CD4-positive, alpha-beta T cell (primary cell): ENCODE results near the gene SMIM1. TPM values are rescaled to one million over a fixed set of nuclear protein-coding genes. Genes with fewer than 3 reads are reported as not detected.

ENCODE experiments used
- ATAC-seq: fragments of 200-7000 bp; cut with Tn5 transposase; one replicate; pipeline ENCODE4 v1.10.0; 2022; ENCODE audit warnings: mild to moderate bottlenecking; ENCODE audit not compliant: poor library complexity
- CTCF ChIA-PET: fragments of 350-600 bp; sonication (Branson Sonifier 250); formaldehyde crosslinking; loops from one replicate; lab custom pipeline; 2021; ENCODE audit warnings: antibody characterized with exemption, inconsistent platforms; lab: Charles Lee
- POLR2A ChIA-PET: fragments of 350-600 bp; sonication (Branson Sonifier 250); formaldehyde crosslinking; loops from one replicate; lab custom pipeline; 2021; ENCODE audit warnings: antibody characterized with exemption, inconsistent platforms; lab: Charles Lee
- DNase-seq, 14 experiments: peaks; one replicate each; pipeline ENCODE4 v3.0.0-alpha.2; 2013 to 2020; ENCODE audit warnings: mixed read lengths in 2 of 14
- H3K27ac ChIP-seq, 2 donors: one replicate each; pipeline versions ENCODE4 v1.5.1 to v1.7.0; 2013; ENCODE audit warnings: low read length in 2 of 2, low read depth in 1 of 2, mild to moderate bottlenecking in 1 of 2
- H3K27me3 ChIP-seq, 2 experiments: 1 replicate in 1 of 2; 2 replicates in 1 of 2; pipeline versions ENCODE4 v1.6.1 to v1.7.0; 2013; ENCODE audit warnings: low read length in 2 of 2, control low read depth in 1 of 2, mild to moderate bottlenecking in 1 of 2, moderate library complexity in 1 of 2; ENCODE audit not compliant: insufficient read depth in 2 of 2, control insufficient read depth in 1 of 2
- H3K36me3 ChIP-seq: one replicate; pipeline ENCODE4 v1.6.1; 2013; ENCODE audit warnings: low read length, control low read depth; ENCODE audit not compliant: insufficient read depth
- H3K4me1 ChIP-seq: one replicate; pipeline ENCODE4 v1.6.1; 2013; ENCODE audit warnings: low read length, control low read depth; ENCODE audit not compliant: insufficient read depth
- H3K4me3 ChIP-seq: one replicate; pipeline ENCODE4 v1.5.1; 2013; ENCODE audit warnings: mild to moderate bottlenecking, low read length, moderate library complexity
- H3K9me3 ChIP-seq, 2 experiments: 1 replicate in 1 of 2; 2 replicates in 1 of 2; pipeline versions ENCODE4 v1.6.1 to v1.7.0; 2013; ENCODE audit warnings: low read length in 2 of 2, mild to moderate bottlenecking in 2 of 2, control low read depth in 1 of 2, moderate library complexity in 1 of 2; ENCODE audit not compliant: control insufficient read depth in 1 of 2, insufficient read depth in 1 of 2
- H3K27ac Mint-ChIP-seq: one replicate; pipeline ENCODE4 v1.8.0; 2020; ENCODE audit warnings: mixed read lengths
- H3K27me3 Mint-ChIP-seq: one replicate; pipeline ENCODE4 v1.8.0; 2021; ENCODE audit warnings: mixed read lengths
- H3K36me3 Mint-ChIP-seq: one replicate; pipeline ENCODE4 v1.8.0; 2021; ENCODE audit warnings: low read depth, mixed read lengths
- H3K4me1 Mint-ChIP-seq: one replicate; pipeline ENCODE4 v1.8.0; 2021; ENCODE audit warnings: low read depth, mixed read lengths
- H3K4me3 Mint-ChIP-seq: one replicate; pipeline ENCODE4 v1.8.0; 2020; ENCODE audit warnings: mild to moderate bottlenecking, mixed read lengths
- H3K9me3 Mint-ChIP-seq: one replicate; pipeline ENCODE4 v1.8.0; 2020; ENCODE audit warnings: mixed read lengths
- intact Hi-C, 2 experiments: fragments of 100-400 bp; cut with DNase I in 1 of 2; cut with micrococcal nuclease in 1 of 2; formaldehyde crosslinking; loops; one replicate each; pipeline versions ENCODE4 v1.15.1 to v1.9.0; 2023 to 2025; cut with DNase I, micrococcal nuclease
- total RNA-seq, 174 experiments: library from RNA in 2 of 174; stranded (reverse) in 2 of 174; gene quantifications; one replicate each; pipeline ENCODE4 v1.2.3 and lab custom pipeline; 2021 to 2026
- TF ChIP-seq, protein P1 (sequence below): fragments of 200-600 bp; IDR thresholded peaks from one replicate; pipeline ENCODE4 v1.8.0; 2022; ENCODE audit warnings: antibody characterized with exemption, mild to moderate bottlenecking

Gene SMIM1
- total RNA-seq, 2 experiments from 2014 or later: 1.8 to 2.6 TPM

DNA sequence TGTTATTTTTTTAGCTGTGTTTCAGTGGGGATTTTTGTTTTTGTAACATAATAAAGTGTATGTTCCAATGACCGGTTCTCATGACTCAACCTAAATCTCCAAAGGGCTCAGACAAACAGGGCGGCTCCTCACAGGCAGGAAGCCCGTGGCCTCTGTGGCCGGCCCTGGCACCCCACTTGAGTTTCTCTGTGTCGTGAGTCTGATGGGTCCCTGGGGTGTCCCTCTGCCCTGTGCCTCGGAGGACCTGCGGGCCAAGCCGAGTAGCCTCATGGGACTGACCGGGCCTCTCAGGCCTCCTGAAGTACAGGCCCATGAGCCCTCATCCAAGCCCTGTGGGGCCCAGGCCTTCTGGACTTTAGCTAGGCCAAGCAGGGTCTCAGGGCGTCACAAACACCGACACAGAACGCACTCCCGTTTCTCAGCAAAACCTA, 36.4 kb upstream of the SMIM1 start:
- H3K4me1 Mint-ChIP-seq: no peaks in the 10 kb centered on the region
- H3K9me3 ChIP-seq: peaks cover 0 to 4% of the 10 kb centered on the region in 2 experiments
- H3K27me3 Mint-ChIP-seq: no peaks in the 10 kb centered on the region
- H3K27me3 ChIP-seq: no peaks in the 10 kb centered on the region
- H3K36me3 Mint-ChIP-seq: peaks cover 16% of the 10 kb centered on the region
- ATAC-seq: no peak
- TF ChIP-seq, protein P1, sequence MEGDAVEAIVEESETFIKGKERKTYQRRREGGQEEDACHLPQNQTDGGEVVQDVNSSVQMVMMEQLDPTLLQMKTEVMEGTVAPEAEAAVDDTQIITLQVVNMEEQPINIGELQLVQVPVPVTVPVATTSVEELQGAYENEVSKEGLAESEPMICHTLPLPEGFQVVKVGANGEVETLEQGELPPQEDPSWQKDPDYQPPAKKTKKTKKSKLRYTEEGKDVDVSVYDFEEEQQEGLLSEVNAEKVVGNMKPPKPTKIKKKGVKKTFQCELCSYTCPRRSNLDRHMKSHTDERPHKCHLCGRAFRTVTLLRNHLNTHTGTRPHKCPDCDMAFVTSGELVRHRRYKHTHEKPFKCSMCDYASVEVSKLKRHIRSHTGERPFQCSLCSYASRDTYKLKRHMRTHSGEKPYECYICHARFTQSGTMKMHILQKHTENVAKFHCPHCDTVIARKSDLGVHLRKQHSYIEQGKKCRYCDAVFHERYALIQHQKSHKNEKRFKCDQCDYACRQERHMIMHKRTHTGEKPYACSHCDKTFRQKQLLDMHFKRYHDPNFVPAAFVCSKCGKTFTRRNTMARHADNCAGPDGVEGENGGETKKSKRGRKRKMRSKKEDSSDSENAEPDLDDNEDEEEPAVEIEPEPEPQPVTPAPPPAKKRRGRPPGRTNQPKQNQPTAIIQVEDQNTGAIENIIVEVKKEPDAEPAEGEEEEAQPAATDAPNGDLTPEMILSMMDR: no peak
- no peaks in the 10 kb centered on the region for H3K4me1 ChIP-seq
- no peak overlapping the region for H3K4me3 ChIP-seq
- no peaks in the 10 kb centered on the region for H3K9me3 Mint-ChIP-seq
- no peak overlapping the region for H3K27ac ChIP-seq
- ChIA-PET POLR2A (no interaction called here), CTCF (no interaction called here)
- H3K27ac Mint-ChIP-seq: no peak overlapping the region
- H3K36me3 ChIP-seq: peaks cover 16% of the 10 kb centered on the region
- intact Hi-C loops: no loop called here
- no peak overlapping the region for H3K4me3 Mint-ChIP-seq
- DNase-seq: no peak

DNA sequence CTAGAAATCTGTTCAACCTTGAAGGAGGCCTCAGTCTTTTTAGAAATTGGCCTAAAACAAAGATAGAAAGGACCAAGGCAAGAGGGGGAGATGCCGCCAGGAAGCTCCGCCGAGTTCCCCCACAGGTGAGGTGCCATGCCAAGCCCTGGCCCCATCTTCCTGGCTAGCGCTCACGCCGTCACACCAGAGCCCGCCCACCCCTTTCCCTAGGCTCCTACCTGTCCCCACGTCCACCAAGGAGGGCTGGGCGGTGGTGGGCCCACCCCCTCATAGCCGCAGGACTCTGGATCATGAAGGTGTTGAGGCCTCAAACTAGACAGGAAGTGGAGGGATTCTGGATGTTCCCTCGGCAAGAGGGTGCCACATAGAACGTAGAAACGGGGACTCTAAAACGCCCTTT, 35.8 kb upstream of the SMIM1 start:
- no peaks in the 10 kb centered on the region for H3K27me3 ChIP-seq
- Mint-ChIP-seq H3K4me3 (no peak overlapping the region), H3K4me1 (no peaks in the 10 kb centered on the region), H3K27me3 (no peaks in the 10 kb centered on the region), H3K27ac (no peak overlapping the region), H3K9me3 (no peaks in the 10 kb centered on the region), H3K36me3 (peaks cover 22% of the 10 kb centered on the region)
- no peaks in the 10 kb centered on the region for H3K4me1 ChIP-seq
- H3K4me3 ChIP-seq: no peak overlapping the region
- intact Hi-C loops: no loop called here
- ChIA-PET CTCF (no interaction called here), POLR2A (no interaction called here)
- DNase-seq (no peak), ATAC-seq (no peak)
- peaks cover 18% of the 10 kb centered on the region for H3K36me3 ChIP-seq
- no peak overlapping the region for H3K27ac ChIP-seq
- peaks cover 0 to 4% of the 10 kb centered on the region in 2 experiments for H3K9me3 ChIP-seq
- TF ChIP-seq, protein P1: no peak

DNA sequence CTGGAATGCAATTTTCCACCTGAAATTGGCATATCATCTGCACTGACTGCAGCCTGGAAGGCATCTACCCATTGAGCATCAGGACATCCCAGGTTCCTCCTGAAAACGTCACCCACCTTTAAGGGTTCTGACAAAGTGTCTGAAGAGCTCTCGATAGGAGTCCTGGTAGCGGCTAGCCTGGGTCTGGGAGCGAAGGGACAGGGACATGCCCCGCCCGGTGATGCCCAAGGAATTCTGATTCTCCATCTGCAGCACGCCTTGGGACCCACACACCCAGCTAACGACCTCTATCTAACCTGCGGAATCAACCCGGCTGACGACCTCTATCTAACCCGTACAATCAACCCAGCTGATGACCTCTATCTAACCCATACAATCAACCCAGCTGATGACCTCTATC, 33.6 kb upstream of the SMIM1 start:
- ChIA-PET POLR2A (no interaction called here), CTCF (no interaction called here)
- no peak for ATAC-seq
- intact Hi-C loops: no loop called here
- DNase-seq: no peak
- TF ChIP-seq, protein P1: no peak
- Mint-ChIP-seq H3K27me3 (no peaks in the 10 kb centered on the region), H3K36me3 (peaks cover 38% of the 10 kb centered on the region), H3K9me3 (no peaks in the 10 kb centered on the region), H3K27ac (no peak overlapping the region), H3K4me1 (no peaks in the 10 kb centered on the region), H3K4me3 (no peak overlapping the region)
- Histone ChIP-seq H3K27me3 (no peaks in the 10 kb centered on the region), H3K4me3 (no peak overlapping the region), H3K27ac (no peak overlapping the region), H3K9me3 (no peaks in the 10 kb centered on the region), H3K4me1 (no peaks in the 10 kb centered on the region), H3K36me3 (peaks cover 27% of the 10 kb centered on the region)
